Measurements from ENCODE around the gene EDIL3.
A peak's percentile ranks its signal among the peaks of the same experiment; 100 is the strongest.

EDIL3 gene, protein sequence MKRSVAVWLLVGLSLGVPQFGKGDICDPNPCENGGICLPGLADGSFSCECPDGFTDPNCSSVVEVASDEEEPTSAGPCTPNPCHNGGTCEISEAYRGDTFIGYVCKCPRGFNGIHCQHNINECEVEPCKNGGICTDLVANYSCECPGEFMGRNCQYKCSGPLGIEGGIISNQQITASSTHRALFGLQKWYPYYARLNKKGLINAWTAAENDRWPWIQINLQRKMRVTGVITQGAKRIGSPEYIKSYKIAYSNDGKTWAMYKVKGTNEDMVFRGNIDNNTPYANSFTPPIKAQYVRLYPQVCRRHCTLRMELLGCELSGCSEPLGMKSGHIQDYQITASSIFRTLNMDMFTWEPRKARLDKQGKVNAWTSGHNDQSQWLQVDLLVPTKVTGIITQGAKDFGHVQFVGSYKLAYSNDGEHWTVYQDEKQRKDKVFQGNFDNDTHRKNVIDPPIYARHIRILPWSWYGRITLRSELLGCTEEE

DNA sequence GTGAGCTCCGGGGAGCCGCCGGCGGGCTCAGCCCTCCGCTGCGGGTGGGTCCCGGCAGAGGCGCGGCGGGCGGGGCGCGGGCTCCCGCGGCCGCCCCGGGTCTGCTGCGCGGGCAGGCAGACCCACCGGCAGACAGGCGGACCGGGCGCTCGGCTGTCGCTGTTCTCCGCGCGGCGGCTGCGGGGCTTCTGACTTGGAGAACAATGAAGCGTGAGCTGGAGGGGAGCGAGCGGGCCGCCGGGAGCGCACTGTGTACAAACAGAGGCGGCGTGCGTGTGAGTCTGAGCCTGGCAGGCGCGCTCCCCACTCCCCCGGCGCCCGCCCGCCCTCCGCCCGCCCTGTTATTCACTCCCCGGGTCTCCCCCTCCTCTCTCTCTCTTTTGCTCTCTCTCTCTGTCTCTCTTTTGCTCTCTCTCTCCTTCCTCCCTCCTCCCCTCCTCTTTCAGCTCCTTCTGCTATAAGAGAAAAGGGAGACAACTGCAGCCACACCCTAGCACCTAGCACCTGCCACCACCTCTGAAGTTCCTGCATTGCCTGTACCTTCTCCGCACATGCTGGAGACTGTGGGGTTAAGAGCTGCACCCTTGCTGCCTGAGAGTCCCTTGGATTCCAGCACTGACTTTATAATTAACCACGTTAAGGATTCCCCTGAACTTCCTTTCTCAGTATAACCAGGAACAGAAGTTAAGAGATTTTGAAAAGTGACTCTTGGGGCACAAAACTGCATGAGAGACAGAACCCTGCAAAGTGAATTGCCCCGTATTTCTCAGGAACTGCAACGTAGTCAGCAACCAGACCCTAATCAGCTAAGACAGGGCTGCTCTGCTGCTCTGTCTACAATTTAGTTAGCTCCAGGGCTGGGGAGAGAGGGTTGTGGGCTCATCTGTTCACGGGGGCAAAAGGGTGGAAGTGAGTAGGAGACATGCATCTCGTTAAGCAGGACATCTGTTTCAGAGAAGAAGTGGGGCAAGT lies at the start of gene EDIL3:
TSS of gene EDIL3 (minus strand) at position 277 of the 972 bp plus-strand sequence. CDS start 506 bp downstream, outside the sequence.
- no peak for ATAC-seq
- Mint-ChIP-seq H3K36me3 (no peaks in the 10 kb centered on the region), H3K9me3 (no peaks in the 10 kb centered on the region), H3K27me3 (peaks cover 49% of the 10 kb centered on the region), H3K27ac (no peak within 1 kb of the TSS), H3K4me3 (peak within 1 kb of the TSS; percentile 16), H3K4me1 (peaks cover 7% of the 10 kb centered on the region)

DNA sequence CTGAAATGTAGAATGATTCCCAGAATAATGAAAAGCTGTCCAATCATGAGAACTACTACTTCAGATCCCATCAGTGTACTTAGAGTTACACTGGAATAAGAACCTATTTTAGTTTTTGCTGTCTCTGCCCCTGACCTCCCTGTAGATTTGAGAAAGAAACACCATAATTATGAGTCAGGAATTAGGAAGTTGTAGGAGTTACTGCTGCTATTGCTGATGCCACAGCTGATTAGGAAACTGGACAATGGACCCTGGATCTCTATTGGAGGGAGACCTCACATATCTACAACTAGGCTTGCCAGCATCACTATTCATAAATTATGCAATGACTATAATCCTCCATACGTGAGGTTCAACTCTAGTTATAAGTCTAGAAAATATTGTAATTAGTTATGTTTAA lies 48.8 kb upstream of the EDIL3 start:
- Mint-ChIP-seq H3K4me1 (no peaks in the 10 kb centered on the region), H3K36me3 (no peaks in the 10 kb centered on the region), H3K9me3 (no peaks in the 10 kb centered on the region), H3K4me3 (no peak overlapping the region), H3K27ac (no peak overlapping the region), H3K27me3 (no peaks in the 10 kb centered on the region)
- no peak for ATAC-seq

- no peak overlapping the region for H3K4me3 Mint-ChIP-seq
- H3K36me3 Mint-ChIP-seq, result no peaks in the 10 kb centered on the region
- no peaks in the 10 kb centered on the region for H3K9me3 Mint-ChIP-seq
- H3K4me1 Mint-ChIP-seq, result no peaks in the 10 kb centered on the region
- no peaks in the 10 kb centered on the region for H3K27me3 Mint-ChIP-seq
- no peak for ATAC-seq
- H3K27ac Mint-ChIP-seq, result no peak overlapping the region
These were observed 46.4 kb upstream of the EDIL3 start for GRCh38 chr5:84430863-84431663.

GRCh38 chr5:84430079-84430478 lies 45.4 kb upstream of the EDIL3 start:
- H3K36me3 Mint-ChIP-seq, result no peaks in the 10 kb centered on the region
- no peak overlapping the region for H3K4me3 Mint-ChIP-seq
- ATAC-seq, result no peak
- H3K9me3 Mint-ChIP-seq, result no peaks in the 10 kb centered on the region
- no peak overlapping the region for H3K27ac Mint-ChIP-seq
- no peaks in the 10 kb centered on the region for H3K27me3 Mint-ChIP-seq
- H3K4me1 Mint-ChIP-seq, result no peaks in the 10 kb centered on the region

- Mint-ChIP-seq H3K4me3 (no peak overlapping the region), H3K36me3 (no peaks in the 10 kb centered on the region), H3K4me1 (no peaks in the 10 kb centered on the region), H3K9me3 (peaks cover 5% of the 10 kb centered on the region), H3K27me3 (no peaks in the 10 kb centered on the region), H3K27ac (no peak overlapping the region)
- no peak for ATAC-seq
These were observed 40.7 kb upstream of the EDIL3 start for GRCh38 chr5:84425365-84425881.

GRCh38 chr5:84419742-84420141 lies 35.1 kb upstream of the EDIL3 start:
- Mint-ChIP-seq H3K27me3 (no peaks in the 10 kb centered on the region), H3K4me3 (no peak overlapping the region), H3K36me3 (no peaks in the 10 kb centered on the region), H3K27ac (no peak overlapping the region), H3K9me3 (peaks cover 6% of the 10 kb centered on the region), H3K4me1 (no peaks in the 10 kb centered on the region)
- ATAC-seq, result no peak

DNA sequence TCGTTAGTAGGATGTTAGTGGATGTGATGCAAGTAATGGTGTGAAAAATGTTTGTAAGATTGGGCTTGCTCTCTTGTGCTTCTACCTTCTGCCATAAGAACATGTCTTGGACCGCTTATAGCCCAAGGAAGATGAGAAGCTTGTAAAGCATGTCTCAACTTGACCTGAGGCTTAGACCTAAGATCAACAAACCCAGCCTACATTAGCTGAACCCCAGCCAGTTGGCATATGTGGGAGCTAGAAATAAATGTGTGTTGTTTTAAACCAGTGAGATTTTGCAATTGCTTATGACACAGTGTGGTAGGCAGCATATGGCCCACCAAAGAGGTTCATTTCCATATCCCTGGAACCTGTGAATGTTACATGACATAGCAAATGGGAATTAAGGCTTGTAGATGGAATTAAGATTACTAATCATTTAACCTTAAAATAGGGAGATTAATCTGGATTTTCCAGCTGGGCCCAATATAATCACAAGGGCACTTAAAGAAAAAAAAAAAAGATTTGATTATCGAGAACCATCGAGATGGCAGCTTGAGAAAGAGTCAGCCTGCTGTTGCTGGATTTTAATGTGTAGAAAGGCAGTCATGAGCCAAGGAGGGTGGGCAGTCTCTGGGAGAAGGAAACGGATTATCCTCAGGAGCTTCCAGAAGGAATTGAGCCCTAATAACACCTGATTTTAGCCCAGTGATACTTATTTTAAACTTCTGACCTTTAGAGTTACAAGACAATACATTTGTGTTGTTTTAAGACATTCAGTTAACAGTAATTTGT lies 27.3 kb upstream of the EDIL3 start:
- no peak overlapping the region for H3K27ac Mint-ChIP-seq
- no peaks in the 10 kb centered on the region for H3K4me1 Mint-ChIP-seq
- H3K27me3 Mint-ChIP-seq, result no peaks in the 10 kb centered on the region
- ATAC-seq, result no peak
- H3K9me3 Mint-ChIP-seq, result peaks cover 5% of the 10 kb centered on the region
- H3K36me3 Mint-ChIP-seq, result no peaks in the 10 kb centered on the region
- no peak overlapping the region for H3K4me3 Mint-ChIP-seq

DNA sequence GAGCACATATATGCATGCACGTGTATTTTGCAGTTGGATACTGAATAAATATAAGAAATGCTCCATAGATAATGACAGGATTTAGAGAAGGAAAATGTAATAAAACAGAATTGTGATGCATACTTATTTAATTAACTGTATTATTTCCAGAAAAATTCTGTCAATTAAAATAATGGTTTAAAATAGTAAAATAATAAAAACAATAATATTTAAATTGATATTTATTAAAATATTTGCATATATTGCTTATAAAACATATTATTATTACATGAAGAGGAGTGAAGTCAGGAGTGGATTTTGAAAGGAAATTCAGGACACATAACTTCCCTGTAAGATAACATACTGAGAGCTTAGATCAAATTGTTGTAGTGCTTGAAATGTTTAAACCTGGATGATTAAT lies 21.4 kb upstream of the EDIL3 start:
- Mint-ChIP-seq H3K4me3 (no peak overlapping the region), H3K27me3 (no peaks in the 10 kb centered on the region), H3K27ac (no peak overlapping the region), H3K4me1 (no peaks in the 10 kb centered on the region), H3K9me3 (no peaks in the 10 kb centered on the region), H3K36me3 (no peaks in the 10 kb centered on the region)
- ATAC-seq, result no peak

DNA sequence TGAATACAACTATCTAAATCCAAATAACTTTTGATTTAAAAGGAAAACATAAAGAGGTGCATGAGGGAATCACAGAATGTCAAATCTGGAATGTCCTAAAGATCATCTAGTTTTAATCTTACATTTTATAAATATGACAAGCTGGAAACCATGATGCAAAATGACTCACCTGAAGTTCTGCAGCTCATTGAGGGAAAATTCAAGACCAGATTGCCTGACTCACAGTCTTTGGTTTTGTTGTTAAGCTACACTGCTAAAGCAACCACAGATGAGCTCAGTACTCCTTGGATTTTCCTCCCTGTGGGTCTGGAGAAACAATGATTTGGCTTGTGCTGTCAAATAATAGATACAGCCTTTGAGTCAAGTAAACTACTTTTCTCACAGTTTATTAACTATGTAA lies 19.1 kb upstream of the EDIL3 start:
- Mint-ChIP-seq H3K9me3 (no peaks in the 10 kb centered on the region), H3K4me3 (no peak overlapping the region), H3K27ac (no peak overlapping the region), H3K36me3 (no peaks in the 10 kb centered on the region), H3K27me3 (no peaks in the 10 kb centered on the region), H3K4me1 (no peaks in the 10 kb centered on the region)
- ATAC-seq, result no peak

GRCh38 chr5:84397385-84397784 lies 12.7 kb upstream of the EDIL3 start:
- no peaks in the 10 kb centered on the region for H3K36me3 Mint-ChIP-seq
- no peaks in the 10 kb centered on the region for H3K4me1 Mint-ChIP-seq
- ATAC-seq, result no peak
- H3K9me3 Mint-ChIP-seq, result no peaks in the 10 kb centered on the region
- H3K27ac Mint-ChIP-seq, result no peak overlapping the region
- no peaks in the 10 kb centered on the region for H3K27me3 Mint-ChIP-seq
- H3K4me3 Mint-ChIP-seq, result no peak overlapping the region

GRCh38 chr5:84393969-84394368 lies 9.3 kb upstream of the EDIL3 start:
- H3K36me3 Mint-ChIP-seq, result no peaks in the 10 kb centered on the region
- ATAC-seq, result no peak
- H3K4me3 Mint-ChIP-seq, result no peak overlapping the region
- H3K27me3 Mint-ChIP-seq, result no peaks in the 10 kb centered on the region
- no peak overlapping the region for H3K27ac Mint-ChIP-seq
- H3K4me1 Mint-ChIP-seq, result no peaks in the 10 kb centered on the region
- H3K9me3 Mint-ChIP-seq, result no peaks in the 10 kb centered on the region

DNA sequence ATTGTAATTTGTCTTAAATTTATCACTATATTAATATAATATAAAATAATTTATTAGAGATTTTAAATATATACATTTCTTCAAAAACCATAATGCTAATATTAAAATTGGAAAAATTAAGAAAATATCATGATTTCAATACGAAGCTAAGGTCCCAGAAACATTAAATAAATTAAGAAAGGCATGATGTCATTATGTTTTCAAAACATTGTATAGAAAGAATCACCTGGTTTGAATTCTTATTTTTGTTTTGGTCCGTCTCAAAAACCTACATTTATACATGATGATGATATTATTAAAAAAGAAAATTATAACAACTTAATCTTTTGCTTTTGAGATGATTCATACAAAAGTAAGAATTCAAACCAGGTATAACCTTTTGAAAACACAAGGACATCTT lies 8.2 kb upstream of the EDIL3 start:
- no peaks in the 10 kb centered on the region for H3K4me1 Mint-ChIP-seq
- no peaks in the 10 kb centered on the region for H3K36me3 Mint-ChIP-seq
- ATAC-seq, result no peak
- H3K9me3 Mint-ChIP-seq, result no peaks in the 10 kb centered on the region
- no peak overlapping the region for H3K4me3 Mint-ChIP-seq
- no peak overlapping the region for H3K27ac Mint-ChIP-seq
- no peaks in the 10 kb centered on the region for H3K27me3 Mint-ChIP-seq

GRCh38 chr5:84385705-84386104 lies 1.0 kb upstream of the EDIL3 start:
- Mint-ChIP-seq H3K27ac (no peak overlapping the region), H3K27me3 (peaks cover 49% of the 10 kb centered on the region), H3K4me1 (peaks cover 7% of the 10 kb centered on the region)

More at GRCh38 chr5:84385705-84386104, 1.0 kb upstream of the EDIL3 start:
- Mint-ChIP-seq H3K36me3 (no peaks in the 10 kb centered on the region), H3K9me3 (no peaks in the 10 kb centered on the region), H3K4me3 (no peak overlapping the region)
- ATAC-seq, result no peak
